ENCODE results near the gene ARHGEF4.

ARHGEF4 gene

DNA sequence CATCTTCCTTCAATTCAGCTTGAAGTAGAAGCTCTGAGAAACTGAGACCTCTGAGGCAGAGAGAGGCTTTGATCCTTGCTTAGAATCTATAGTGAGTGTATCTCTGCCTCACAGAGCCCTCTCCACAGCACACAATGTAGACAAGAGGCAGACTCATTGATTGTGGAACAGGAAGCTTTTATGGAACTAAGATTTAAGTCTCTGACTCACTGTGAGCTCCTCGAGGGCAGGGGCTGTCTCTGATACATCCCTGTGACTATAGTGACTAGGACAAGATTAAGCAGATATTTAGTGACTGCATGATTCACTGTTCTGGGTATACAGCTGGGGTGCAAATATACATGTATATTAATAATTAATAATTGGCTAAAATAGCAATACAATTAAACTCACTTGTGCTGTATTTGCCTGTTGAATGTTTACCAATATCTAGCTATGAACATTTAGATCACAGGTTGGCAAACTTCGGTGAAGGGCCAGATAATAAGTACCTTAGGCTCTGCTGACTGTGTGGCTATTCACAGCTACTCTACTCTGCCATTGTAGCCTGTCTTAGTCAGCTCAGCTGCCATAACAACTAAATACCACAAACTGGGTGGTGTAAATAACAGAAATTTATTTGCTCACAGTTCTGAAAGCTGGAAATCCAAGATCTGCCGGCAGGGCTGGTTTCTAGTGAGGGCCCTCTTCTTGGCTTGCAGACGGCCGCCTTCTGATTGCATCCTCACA lies 54.4 kb downstream of the ARHGEF4 start:
- in situ Hi-C loops (cut with MboI; ENCODE audit: low pct_unique_long_range_greater_than_20kb, low sequenced_read_pairs, unreplicated experiment): no loop called here
- DNase-seq (ENCODE audit: low spot score): no peak
- no peak for TF ChIP-seq CTCF (IDR thresholded peaks at IDR 0.05; ENCODE audit: extremely low read depth, insufficient read depth, missing control alignments)

DNA sequence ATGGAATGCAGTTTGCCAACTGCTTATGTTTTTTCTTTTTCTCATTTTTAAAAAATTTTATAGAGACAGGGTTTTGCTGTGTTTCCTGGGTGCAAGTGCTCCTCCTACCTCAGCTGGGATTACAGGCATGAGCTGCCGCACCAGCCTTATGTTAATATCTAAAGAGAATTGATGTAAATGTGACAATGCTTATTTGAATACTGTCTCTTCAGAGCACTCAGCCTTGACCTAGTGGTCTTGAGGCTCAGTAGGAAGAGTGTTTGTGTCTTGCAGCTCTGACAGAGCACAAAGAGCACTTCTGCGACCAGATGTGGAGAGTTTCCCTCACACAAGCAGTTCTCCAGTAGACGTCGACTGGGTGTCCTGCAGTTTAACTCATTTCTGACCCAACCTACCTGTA lies 55.3 kb downstream of the ARHGEF4 start:
- DNase-seq (ENCODE audit: low spot score): no peak
- in situ Hi-C loops (cut with MboI; ENCODE audit: low pct_unique_long_range_greater_than_20kb, low sequenced_read_pairs, unreplicated experiment): no loop called here

GRCh38 chr2:130892793-130893785 lies 56.4 kb downstream of the ARHGEF4 start:
- DNase-seq (ENCODE audit: low spot score): no peak
- in situ Hi-C loops (cut with MboI; ENCODE audit: low pct_unique_long_range_greater_than_20kb, low sequenced_read_pairs, unreplicated experiment): no loop called here
- no peak for TF ChIP-seq CTCF (IDR thresholded peaks at IDR 0.05; ENCODE audit: extremely low read depth, insufficient read depth, missing control alignments)

More for the DNA sequence above, 55.3 kb downstream of the ARHGEF4 start:
- no peak for TF ChIP-seq CTCF (IDR thresholded peaks at IDR 0.05; ENCODE audit: extremely low read depth, insufficient read depth, missing control alignments)

DNA sequence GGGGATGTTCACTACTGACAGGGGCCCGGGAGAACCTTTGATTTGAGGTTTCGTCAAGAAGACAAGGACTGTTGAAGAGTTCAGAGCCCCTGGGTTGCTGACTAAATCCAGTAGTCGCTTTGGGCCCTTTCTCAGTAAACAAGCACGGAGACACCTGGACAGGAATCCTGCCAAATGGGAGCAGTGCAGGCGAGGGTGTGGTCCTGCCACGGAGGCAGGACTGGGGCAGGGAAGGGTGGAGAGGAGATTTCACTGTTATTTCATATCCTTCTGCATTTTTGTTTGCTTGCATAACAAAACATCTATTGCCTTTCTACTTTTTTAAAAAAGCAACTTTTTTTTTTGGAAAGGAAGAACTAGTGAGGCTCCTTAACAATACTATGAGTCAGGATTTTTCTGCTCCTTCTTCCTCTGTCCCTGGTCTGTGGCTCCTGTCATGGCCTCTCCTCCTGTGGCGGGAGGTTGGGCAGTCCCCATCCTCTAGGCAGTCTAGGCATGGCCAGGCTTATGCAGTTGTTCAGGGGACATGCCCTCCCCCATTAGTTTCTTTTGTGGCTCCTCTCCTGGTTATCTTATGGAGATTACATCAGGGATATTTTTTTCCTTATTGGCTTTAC lies 57.7 kb downstream of the ARHGEF4 start:
- TF ChIP-seq CTCF (IDR thresholded peaks at IDR 0.05; ENCODE audit: extremely low read depth, insufficient read depth, missing control alignments): no peak
- no peak for DNase-seq (ENCODE audit: low spot score)
- in situ Hi-C loops (cut with MboI; ENCODE audit: low pct_unique_long_range_greater_than_20kb, low sequenced_read_pairs, unreplicated experiment): no loop called here

DNA sequence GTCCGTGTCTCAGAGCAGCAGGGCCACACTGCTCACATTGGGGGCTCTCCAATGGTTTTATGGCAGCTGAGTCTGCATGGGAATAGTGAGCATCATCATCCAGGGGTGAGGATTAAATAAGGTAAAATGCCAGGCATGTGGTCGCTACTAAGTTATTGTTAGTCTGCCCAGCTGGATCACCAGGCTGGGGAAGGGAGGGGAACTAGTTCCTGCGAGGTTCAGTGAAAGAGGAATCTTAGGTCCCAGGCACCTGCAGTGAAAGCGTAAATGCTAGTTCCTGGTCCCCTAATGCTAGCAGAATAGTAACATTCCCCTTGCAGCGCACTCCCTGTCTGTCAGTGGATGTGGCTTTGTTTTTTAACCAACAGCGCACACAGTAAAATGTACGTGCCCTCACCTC lies 60.1 kb downstream of the ARHGEF4 start:
- in situ Hi-C loops (cut with MboI; ENCODE audit: low pct_unique_long_range_greater_than_20kb, low sequenced_read_pairs, unreplicated experiment): no loop called here
- TF ChIP-seq CTCF (IDR thresholded peaks at IDR 0.05; ENCODE audit: extremely low read depth, insufficient read depth, missing control alignments): no peak

GRCh38 chr2:130898553-130898952 lies 61.8 kb downstream of the ARHGEF4 start:
- TF ChIP-seq CTCF (IDR thresholded peaks at IDR 0.05; ENCODE audit: extremely low read depth, insufficient read depth, missing control alignments): no peak
- DNase-seq (ENCODE audit: low spot score): no peak
- in situ Hi-C loops (cut with MboI; ENCODE audit: low pct_unique_long_range_greater_than_20kb, low sequenced_read_pairs, unreplicated experiment): no loop called here

More for the DNA sequence above, 60.1 kb downstream of the ARHGEF4 start:
- no peak for DNase-seq (ENCODE audit: low spot score)
